Breast epithelium (tissue), 4 donors: ENCODE results near the gene INSIG1. TPM values are rescaled to one million over a fixed set of nuclear protein-coding genes. Genes with fewer than 3 reads are reported as not detected.

ENCODE experiments used
- DNase-seq, 2 donors: peaks; one replicate each; pipeline ENCODE4 v3.0.0-alpha.2; 2019; ENCODE audit warnings: low spot score in 2 of 2
- H3K27ac ChIP-seq, 2 donors: fragments of 200-600 bp; sonication (generic) in 1 of 2; one replicate each; pipeline ENCODE4 v1.5.1; 2016 to 2019; ENCODE audit warnings: mild to moderate bottlenecking in 1 of 2
- H3K27me3 ChIP-seq, 2 donors: fragments of 200-600 bp; sonication (generic) in 1 of 2; one replicate each; pipeline versions ENCODE4 v1.5.1 to v1.6.0; 2017 to 2019; ENCODE audit warnings: control low read depth in 1 of 2, mild to moderate bottlenecking in 1 of 2
- H3K36me3 ChIP-seq: fragments of 200-600 bp; one replicate; pipeline ENCODE4 v1.5.1; 2019
- H3K4me1 ChIP-seq, 2 donors: fragments of 200-600 bp; sonication (generic); one replicate each; pipeline ENCODE4 v1.5.1; 2016 to 2019; ENCODE audit warnings: control low read depth in 1 of 2
- H3K4me3 ChIP-seq, 3 donors: fragments of 200-600 bp; sonication (generic); 1 replicate in 2 of 3; 2 replicates in 1 of 3; pipeline ENCODE4 v1.5.1; 2016 to 2019; ENCODE audit warnings: mild to moderate bottlenecking in 3 of 3, moderate library complexity in 2 of 3
- H3K9me3 ChIP-seq, 2 donors: fragments of 200-600 bp; sonication (generic) in 1 of 2; one replicate each; pipeline ENCODE4 v1.5.1; 2016 to 2019; ENCODE audit warnings: control low read depth in 1 of 2
- POLR2A ChIP-seq: fragments of 450-650 bp; IDR thresholded peaks from one replicate; pipeline ENCODE4 v1.6.1; 2016; ENCODE audit warnings: antibody characterized with exemption, mild to moderate bottlenecking, moderate library complexity
- POLR2AphosphoS5 ChIP-seq, 3 donors: sonication (generic); formaldehyde crosslinking; IDR thresholded peaks; one replicate each; pipeline ENCODE4 v1.6.1; 2017; ENCODE audit warnings: antibody characterized with exemption in 3 of 3
- intact Hi-C: fragments of 100-400 bp; cut with DNase I; formaldehyde crosslinking; loops from one replicate; pipeline ENCODE4 v1.15.1; 2023; ENCODE audit warnings: low total_unique reads
- total RNA-seq, 3 donors: library from RNA; depleted of rRNA; stranded (reverse); fragments of >200 nt; gene quantifications; one replicate each; pipeline ENCODE4 v1.1.0, GENCODE V29; 2016
- TF ChIP-seq, protein P1 (sequence below), 3 donors: fragments of 450-650 bp; IDR thresholded peaks; one replicate each; pipeline ENCODE4 v1.5.1; 2016 to 2017; ENCODE audit warnings: antibody characterized with exemption in 3 of 3, mild to moderate bottlenecking in 3 of 3, moderate library complexity in 3 of 3

The INSIG1 gene
- total RNA-seq, 3 donors from 2014 or later = 37.0 to 89.6 (median 66.0) TPM

DNA sequence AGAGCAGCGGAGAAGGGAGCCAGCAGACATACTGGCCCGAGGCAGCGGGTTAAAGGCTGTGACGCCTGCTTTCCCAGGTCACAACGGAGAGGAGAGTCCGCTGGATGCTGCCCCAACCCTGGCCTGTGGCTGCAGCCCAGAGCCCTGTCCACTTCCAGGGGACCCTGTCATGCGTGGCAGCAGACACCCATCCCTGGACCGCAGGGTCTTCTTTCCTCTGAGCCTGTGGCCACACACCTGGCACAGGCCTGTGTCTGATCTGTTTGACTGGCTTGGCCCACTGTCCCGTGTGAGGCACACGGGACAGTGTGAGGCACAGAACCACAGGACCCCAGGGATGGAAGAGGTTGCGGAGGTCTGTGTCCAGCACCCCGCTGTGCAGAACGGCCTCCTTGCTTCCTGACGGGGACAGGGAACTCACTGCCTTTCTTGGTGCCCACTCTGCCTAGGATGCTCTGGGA is 42.4 kb downstream of the INSIG1 start:
- intact Hi-C loops = no loop called here

DNA sequence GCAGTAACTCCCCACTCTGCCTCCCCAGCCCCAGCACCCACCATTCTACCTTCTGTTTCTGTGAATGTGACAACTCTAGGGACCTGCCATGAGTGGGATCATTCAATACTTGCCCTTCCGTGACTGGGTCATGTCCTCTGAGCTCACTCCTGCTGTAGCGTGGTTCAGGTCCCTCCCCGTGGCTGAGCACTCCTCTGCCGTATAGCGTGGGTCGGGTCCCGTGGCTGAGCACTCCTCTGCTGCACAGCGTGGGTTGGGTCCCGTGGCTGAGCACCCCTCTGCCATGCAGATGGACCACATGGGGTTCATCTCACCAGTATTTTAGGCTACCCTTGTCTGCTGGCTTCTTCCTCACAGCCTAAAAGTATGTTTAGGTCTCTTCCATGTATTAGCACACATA is 43.0 kb downstream of the INSIG1 start:
- DNase-seq = no peak
- Histone ChIP-seq H3K27me3 (peaks cover 0 to 26% of the 10 kb centered on the region in 2 donors), H3K4me3 (no peak overlapping the region), H3K9me3 (no peaks in the 10 kb centered on the region), H3K4me1 (no peaks in the 10 kb centered on the region), H3K27ac (no peak overlapping the region), H3K36me3 (no peaks in the 10 kb centered on the region)
- intact Hi-C loops = no loop called here
- TF ChIP-seq POLR2A (no peak), POLR2AphosphoS5 (IDR thresholded peaks at IDR 0.05) (no peak)
- TF ChIP-seq, protein P1, sequence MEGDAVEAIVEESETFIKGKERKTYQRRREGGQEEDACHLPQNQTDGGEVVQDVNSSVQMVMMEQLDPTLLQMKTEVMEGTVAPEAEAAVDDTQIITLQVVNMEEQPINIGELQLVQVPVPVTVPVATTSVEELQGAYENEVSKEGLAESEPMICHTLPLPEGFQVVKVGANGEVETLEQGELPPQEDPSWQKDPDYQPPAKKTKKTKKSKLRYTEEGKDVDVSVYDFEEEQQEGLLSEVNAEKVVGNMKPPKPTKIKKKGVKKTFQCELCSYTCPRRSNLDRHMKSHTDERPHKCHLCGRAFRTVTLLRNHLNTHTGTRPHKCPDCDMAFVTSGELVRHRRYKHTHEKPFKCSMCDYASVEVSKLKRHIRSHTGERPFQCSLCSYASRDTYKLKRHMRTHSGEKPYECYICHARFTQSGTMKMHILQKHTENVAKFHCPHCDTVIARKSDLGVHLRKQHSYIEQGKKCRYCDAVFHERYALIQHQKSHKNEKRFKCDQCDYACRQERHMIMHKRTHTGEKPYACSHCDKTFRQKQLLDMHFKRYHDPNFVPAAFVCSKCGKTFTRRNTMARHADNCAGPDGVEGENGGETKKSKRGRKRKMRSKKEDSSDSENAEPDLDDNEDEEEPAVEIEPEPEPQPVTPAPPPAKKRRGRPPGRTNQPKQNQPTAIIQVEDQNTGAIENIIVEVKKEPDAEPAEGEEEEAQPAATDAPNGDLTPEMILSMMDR (IDR thresholded peaks at IDR 0.05) = no peak

More for the DNA sequence above, 42.4 kb downstream of the INSIG1 start:
- DNase-seq = no peak
- Histone ChIP-seq H3K27ac (no peak overlapping the region), H3K27me3 (peaks cover 0 to 23% of the 10 kb centered on the region in 2 donors), H3K36me3 (no peaks in the 10 kb centered on the region), H3K4me3 (no peak overlapping the region), H3K9me3 (no peaks in the 10 kb centered on the region), H3K4me1 (no peaks in the 10 kb centered on the region)
- TF ChIP-seq, protein P1 (IDR thresholded peaks at IDR 0.05) = no peak
- TF ChIP-seq POLR2AphosphoS5 (IDR thresholded peaks at IDR 0.05) (no peak), POLR2A (no peak)

- intact Hi-C loops = no loop called here
- H3K4me1 ChIP-seq = no peaks in the 10 kb centered on the region
- H3K9me3 ChIP-seq = no peaks in the 10 kb centered on the region
- no peak overlapping the region for H3K27ac ChIP-seq
- TF ChIP-seq POLR2AphosphoS5 (IDR thresholded peaks at IDR 0.05) = no peak
- no peak for TF ChIP-seq POLR2A
- TF ChIP-seq, protein P1 (IDR thresholded peaks at IDR 0.05) = no peak
- H3K36me3 ChIP-seq = no peaks in the 10 kb centered on the region
- no peak overlapping the region for H3K4me3 ChIP-seq
- no peak for DNase-seq
- H3K27me3 ChIP-seq = peaks cover 0 to 25% of the 10 kb centered on the region in 2 donors
Observed at GRCh38 chr7:155341463-155341983, 43.8 kb downstream of the INSIG1 start.

DNA sequence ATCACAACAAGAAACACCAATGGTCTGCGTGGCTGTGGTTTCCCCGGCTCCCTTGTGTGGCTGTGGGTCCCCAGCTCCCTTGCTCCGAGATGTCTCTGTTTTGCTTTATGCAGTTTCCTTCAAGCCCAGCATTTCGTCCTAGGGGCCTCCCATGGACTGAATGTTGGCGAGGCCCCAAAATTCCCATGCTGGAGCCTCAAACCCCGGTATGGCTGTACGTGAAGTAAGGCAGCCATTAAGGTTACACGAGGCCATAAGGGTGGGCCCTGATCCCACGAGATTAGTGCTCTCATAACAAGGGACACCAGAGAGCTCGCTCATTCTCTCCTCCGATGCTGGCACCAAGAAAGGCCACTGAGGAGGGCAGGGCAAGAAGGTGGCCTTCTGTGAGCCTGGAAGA is 44.6 kb downstream of the INSIG1 start:
- Histone ChIP-seq H3K36me3 (no peaks in the 10 kb centered on the region), H3K4me1 (no peaks in the 10 kb centered on the region), H3K27me3 (peaks cover 0 to 25% of the 10 kb centered on the region in 2 donors), H3K4me3 (no peak overlapping the region), H3K9me3 (no peaks in the 10 kb centered on the region), H3K27ac (no peak overlapping the region)
- intact Hi-C loops = no loop called here
- TF ChIP-seq POLR2A (no peak), POLR2AphosphoS5 (IDR thresholded peaks at IDR 0.05) (no peak)
- TF ChIP-seq, protein P1 (IDR thresholded peaks at IDR 0.05) = no peak
- no peak for DNase-seq

DNA sequence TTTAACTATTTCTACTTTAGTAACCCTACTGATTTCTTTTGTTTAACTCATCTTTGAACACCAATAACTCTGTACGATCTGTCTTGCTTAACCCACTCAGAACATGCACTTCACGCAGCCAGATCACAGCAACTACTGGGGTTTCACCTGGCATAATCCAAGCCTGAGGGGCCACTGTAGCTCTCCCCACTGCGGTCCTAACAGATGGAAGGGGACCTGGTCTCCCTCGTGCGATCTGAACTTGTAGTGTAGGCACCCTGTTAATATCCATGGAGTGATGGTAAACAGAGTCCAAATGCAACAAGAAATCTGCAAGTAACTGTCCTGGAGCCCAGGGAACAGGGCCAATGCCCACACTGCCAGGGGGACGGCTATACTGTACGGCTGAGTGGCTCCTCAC is 45.5 kb downstream of the INSIG1 start:
- Histone ChIP-seq H3K9me3 (no peaks in the 10 kb centered on the region), H3K36me3 (no peaks in the 10 kb centered on the region), H3K27me3 (peaks cover 0 to 28% of the 10 kb centered on the region in 2 donors), H3K4me1 (no peaks in the 10 kb centered on the region), H3K4me3 (no peak overlapping the region), H3K27ac (no peak overlapping the region)
- DNase-seq = no peak
- TF ChIP-seq POLR2AphosphoS5 (IDR thresholded peaks at IDR 0.05) (no peak), POLR2A (no peak)
- TF ChIP-seq, protein P1 (IDR thresholded peaks at IDR 0.05) = no peak
- intact Hi-C loops = no loop called here
